ENCODE measurements around the gene PRDX2.

The PRDX2 gene

DNA sequence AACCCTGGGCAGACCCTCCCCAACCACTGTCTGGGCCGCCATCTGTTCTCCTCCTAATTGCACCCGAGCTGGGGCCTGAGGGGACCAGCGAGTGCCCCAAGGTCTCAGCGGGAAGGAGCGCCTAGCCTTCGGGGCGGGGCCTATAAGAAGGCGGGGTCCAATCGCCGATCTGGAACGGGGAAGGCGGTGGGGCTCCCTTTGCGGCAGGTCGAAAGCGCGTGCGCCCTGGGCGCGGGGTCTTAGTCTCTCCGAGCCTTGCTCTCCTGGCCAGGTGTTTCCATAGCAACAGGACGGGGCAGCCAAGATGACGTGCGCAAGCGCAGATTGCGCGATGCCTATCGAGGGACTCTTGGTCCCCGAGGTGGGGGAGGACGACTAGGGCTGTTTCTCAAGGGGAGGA lies 39.5 kb upstream of the PRDX2 start:
- no peak for TF ChIP-seq CTCF (IDR thresholded peaks at IDR 0.05; ENCODE audit: insufficient read depth, low read depth, low read length, missing control alignments)
- DNase-seq (ENCODE audit: low read depth): peak; percentile 24

DNA sequence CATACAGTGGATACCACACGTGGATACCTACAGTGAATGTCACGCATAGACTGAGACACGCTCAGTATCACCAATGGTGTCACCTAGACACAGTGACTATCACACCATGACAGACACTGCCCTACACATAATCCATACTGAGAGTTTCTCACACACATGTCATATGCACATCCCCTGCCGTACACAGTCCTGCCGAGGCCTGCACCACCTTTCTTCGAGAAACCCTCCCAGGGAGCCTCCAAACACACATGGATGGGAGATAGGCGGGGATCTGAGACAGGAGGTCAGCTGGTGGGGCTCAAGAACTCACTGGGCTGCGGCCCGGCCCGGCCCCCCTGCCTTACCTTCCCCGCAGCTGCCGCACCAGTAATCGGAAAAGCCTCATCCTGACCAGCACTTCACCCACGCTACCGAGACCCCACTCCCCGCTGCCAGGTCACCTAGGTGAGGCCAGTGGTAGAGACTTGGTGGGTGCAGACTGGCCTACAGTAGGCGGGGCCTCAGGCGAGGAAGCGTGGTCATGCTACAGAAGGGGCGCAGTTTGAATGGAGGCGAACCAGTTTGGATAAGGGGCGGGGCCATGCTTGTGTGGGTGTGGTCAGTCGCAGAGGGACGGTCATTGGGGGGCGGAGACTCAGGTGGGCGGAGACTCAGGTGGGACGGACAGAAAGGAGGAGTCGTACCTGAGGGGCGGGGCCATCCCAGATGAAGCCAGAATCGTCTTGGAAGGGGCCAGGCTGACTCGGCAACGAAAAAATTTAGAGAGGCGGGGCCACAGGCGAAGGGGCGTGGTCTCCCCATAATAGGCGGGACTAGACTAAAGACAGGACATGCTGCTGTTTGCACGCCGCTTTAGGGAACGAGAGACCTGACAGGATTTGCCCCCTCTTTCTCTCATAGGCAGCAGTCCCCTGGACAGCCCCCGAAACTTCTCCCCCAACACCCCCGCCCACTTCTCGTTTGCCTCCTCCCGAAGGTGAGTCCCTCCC lies 38.8 kb upstream of the PRDX2 start:
- no peak for TF ChIP-seq CTCF (IDR thresholded peaks at IDR 0.05; ENCODE audit: insufficient read depth, low read depth, low read length, missing control alignments)
- DNase-seq (ENCODE audit: low read depth): peak; percentile 96
- H3K4me3 ChIP-seq (ENCODE audit: low read length): peak overlapping the region; percentile 21

More for the DNA sequence above, 39.5 kb upstream of the PRDX2 start:
- H3K4me3 ChIP-seq (ENCODE audit: low read length): peak overlapping the region; percentile 21

DNA sequence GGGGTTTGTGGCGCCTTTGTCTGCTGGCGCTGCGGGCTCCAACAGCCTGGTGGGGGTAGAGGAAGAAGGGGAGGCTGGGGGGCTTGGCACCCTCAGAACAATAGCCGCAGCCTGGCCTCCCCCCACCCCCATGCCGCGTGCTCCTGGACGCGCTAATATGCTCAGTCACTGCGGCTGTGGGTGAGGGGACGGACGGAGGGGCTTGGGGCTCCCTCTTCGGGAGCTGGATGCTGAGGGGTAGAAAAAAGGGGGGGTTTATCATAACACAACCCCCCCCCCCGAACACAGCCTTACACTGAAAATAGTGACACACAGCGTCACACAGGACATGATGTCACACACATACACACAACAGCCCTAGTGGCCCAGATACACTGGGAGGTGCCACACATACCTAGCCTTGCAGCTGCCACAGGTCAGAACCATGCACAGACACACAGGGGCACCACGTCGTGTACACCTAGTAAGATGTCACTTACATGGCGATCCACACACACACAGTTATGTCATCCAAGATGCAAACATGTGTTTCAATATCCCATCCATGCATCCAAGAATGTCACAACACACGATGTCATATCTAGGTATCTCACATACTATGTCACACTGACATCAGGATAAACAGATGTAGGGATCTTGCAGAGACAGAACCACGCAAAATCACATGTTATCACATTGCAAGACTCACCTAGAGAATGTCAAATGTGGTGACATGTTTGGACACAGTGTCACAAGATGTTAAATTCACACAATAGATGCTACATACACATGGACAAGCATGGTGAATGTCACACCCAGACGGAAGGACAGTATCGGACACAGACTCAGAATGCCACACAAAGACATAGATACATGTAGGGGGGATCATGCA lies 37.5 kb upstream of the PRDX2 start:
- no peak for DNase-seq (ENCODE audit: low read depth)
- H3K4me3 ChIP-seq (ENCODE audit: low read length): no peak overlapping the region
- TF ChIP-seq CTCF (IDR thresholded peaks at IDR 0.05; ENCODE audit: insufficient read depth, low read depth, low read length, missing control alignments): no peak

- peak within 1 kb of the TSS; percentile 27 for H3K4me3 ChIP-seq (ENCODE audit: low read length)
- peak; percentile 10 for TF ChIP-seq CTCF (IDR thresholded peaks at IDR 0.05; ENCODE audit: insufficient read depth, low read depth, low read length, missing control alignments)
- DNase-seq (ENCODE audit: low read depth): peak; percentile 56
Observed at GRCh38 chr19:12838182-12838885, 36.7 kb upstream of the PRDX2 start, which contains the start of gene MAST1. Gene MAST1 (plus strand): TSS chr19:12838515. CDS start chr19:12838573, 58 bp downstream.

- TF ChIP-seq CTCF (IDR thresholded peaks at IDR 0.05; ENCODE audit: insufficient read depth, low read depth, low read length, missing control alignments): no peak
- no peak overlapping the region for H3K4me3 ChIP-seq (ENCODE audit: low read length)
- peak; percentile 72 for DNase-seq (ENCODE audit: low read depth)
Observed at GRCh38 chr19:12837225-12837624, 35.6 kb upstream of the PRDX2 start.

DNA sequence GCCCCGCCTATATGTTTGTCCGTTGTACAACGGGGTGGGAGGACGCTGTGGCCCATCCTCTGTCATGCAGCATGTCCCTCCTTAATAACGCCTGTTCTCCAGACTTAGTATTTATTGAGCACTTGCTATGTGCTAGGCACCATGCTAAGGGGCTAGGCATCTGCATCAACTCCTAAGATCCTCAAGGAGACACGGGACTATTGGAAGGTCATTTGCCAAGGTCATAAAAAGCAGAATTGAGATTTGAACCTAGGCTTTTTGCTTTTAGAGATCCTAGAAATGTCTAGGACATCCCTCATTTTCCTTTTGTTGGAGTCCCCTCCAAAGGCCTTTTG lies 34.9 kb upstream of the PRDX2 start:
- no peak overlapping the region for H3K4me3 ChIP-seq (ENCODE audit: low read length)

More for the DNA sequence above, 34.9 kb upstream of the PRDX2 start:
- TF ChIP-seq CTCF (IDR thresholded peaks at IDR 0.05; ENCODE audit: insufficient read depth, low read depth, low read length, missing control alignments): no peak
- no peak for DNase-seq (ENCODE audit: low read depth)

All from epithelial cell of esophagus (primary cell).